ENCODE measurements around the gene NFATC2. TPM values are rescaled to one million over a fixed set of nuclear protein-coding genes. Genes with fewer than 3 reads are reported as not detected.

The NFATC2 gene
- total and polyA plus RNA-seq, 2 of the 8 experiments (the other 6 are each of a cell fraction or from before 2014, with no cell fraction given): 0.27 to 0.91 TPM

DNA sequence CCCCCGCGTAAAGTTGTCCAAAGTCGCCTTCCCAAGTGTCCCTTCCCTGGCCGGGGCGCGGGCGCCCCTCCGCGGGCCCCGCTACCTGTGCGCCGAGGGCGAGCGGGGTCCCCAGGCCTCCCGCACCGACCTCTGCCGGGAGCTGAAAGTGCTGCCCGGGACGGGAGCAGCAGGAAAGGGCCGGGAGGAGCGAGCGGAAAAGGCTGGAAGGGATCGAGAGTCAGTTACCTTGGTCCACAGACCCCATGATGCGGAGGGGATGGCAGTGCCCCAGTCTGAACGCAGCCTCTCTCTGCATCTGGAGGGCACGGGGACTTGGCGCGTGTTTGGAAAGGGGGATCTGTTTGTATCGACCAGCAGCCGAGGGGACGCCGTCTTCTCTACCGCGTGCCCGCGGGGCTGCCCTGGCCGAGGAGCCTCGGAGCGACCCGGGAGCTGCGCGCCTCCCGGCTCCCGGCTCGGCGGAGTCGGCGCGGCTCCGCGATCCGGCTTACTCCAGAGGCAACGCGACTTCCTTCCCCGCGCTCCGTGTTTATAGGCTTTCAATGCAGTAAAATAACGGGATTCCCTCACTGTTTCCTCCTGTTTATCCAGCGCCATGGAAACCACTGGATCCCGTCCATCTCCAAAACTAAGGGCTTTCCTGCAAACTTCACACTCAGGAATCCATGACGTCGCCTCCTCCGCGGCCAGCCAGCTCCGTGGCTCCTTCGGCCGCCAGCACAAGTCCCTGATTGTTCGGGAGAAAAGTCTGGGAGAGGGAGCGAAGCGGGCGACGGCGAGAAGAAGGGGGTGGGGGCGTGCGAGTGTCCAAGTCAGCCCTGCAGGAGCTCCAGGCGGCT is 20.0 kb upstream of the NFATC2 start:
- H3K27ac ChIP-seq (ENCODE audit: low read depth, low read length): no peak overlapping the region
- no peak overlapping the region for H3K56ac ChIP-seq (replicated peaks; ENCODE audit: insufficient read length, low read depth, low read length)
- no peaks in the 10 kb centered on the region for H3K36me3 ChIP-seq (ENCODE audit: control insufficient read depth in 2 of 4, insufficient read depth in 4 of 4, low read length in 3 of 4)
- peak in 1 of 2 experiments; percentile 85 for DNase-seq (ENCODE audit: low read depth in 1 of 2, low spot score in 2 of 2)
- H2BK12ac ChIP-seq (ENCODE audit: low read depth, low read length): 0 out of 2 replicates have a peak overlapping the region, but pooled peaks have one; percentile 55
- ChIA-PET POLR2A (ENCODE audit: partially characterized antibody) (interaction anchor here (0.9 kb wide), 1 partner anchor 8 kb away, joined by 3 read pairs; no protein-coding TSS in a partner anchor), CTCF (ENCODE audit: partially characterized antibody) (interaction anchor here (0.7 to 2.0 kb wide), 11 partner anchors 10 to 237 kb away, joined by 3 to 11 read pairs (median 4); no protein-coding TSS in a partner anchor)
- H3K14ac ChIP-seq (ENCODE audit: insufficient read length): no peak overlapping the region
- no peak overlapping the region for H4K8ac ChIP-seq (ENCODE audit: extremely low read depth, insufficient read depth, low read length)
- H4K20me1 ChIP-seq (replicated peaks in 1 of 2; ENCODE audit: control insufficient read depth in 1 of 2, insufficient read depth in 2 of 2, low read length in 2 of 2): no peaks in the 10 kb centered on the region
- no peak overlapping the region for H2BK5ac ChIP-seq (ENCODE audit: low read depth, low read length)
- H2BK20ac ChIP-seq (ENCODE audit: low read length): no peak overlapping the region
- H3K23me2 ChIP-seq (ENCODE audit: low read depth, low read length): peaks cover 11% of the 10 kb centered on the region
- no peaks in the 10 kb centered on the region for H3K79me2 ChIP-seq (ENCODE audit: control insufficient read depth in 1 of 2, insufficient read depth in 2 of 2, low read length in 2 of 2)
- H3K9ac ChIP-seq (replicated peaks in 1 of 4; ENCODE audit: extremely low read depth in 1 of 4, low read depth in 3 of 4, low read length in 3 of 4): peak overlapping the region in 2 of 4 experiments; percentile 31 to 46; a peak in 3 of 7 replicates
- no peak overlapping the region for H4K91ac ChIP-seq (replicated peaks; ENCODE audit: insufficient read length, low read length)
- H3K18ac ChIP-seq (ENCODE audit: extremely low read depth, low read length): no peak overlapping the region
- no peak overlapping the region for H4K5ac ChIP-seq (ENCODE audit: insufficient read length, low read depth, low read length)
- H3K4me1 ChIP-seq (replicated peaks in 1 of 4; ENCODE audit: control insufficient read depth in 3 of 4, insufficient read depth in 4 of 4, low read length in 3 of 4): peaks cover 0 to 12% (median 4%) of the 10 kb centered on the region in 4 experiments; a peak in 5 of 7 replicates
- H3K9me3 ChIP-seq (ENCODE audit: insufficient read depth in 2 of 2, low read depth in 1 of 2, low read length in 1 of 2): no peaks in the 10 kb centered on the region
- H2BK120ac ChIP-seq (replicated peaks; ENCODE audit: low read depth, low read length): no peak overlapping the region
- WGBS, 2 experiments (ENCODE audit: extremely low coverage in 1 of 2, insufficient coverage in 1 of 2, insufficient read length in 1 of 2, insufficient replicate concordance in 2 of 2, low coverage in 1 of 2, low lambda C conversion rate in 2 of 2, missing lambda C conversion rate in 1 of 2): 1% methylated on average over 72 of the region's 76 CpGs; no CpG with 5 or more reads in 1 of the 2 experiments
- no peak overlapping the region for H3K23ac ChIP-seq (ENCODE audit: insufficient read length)
- H3K27me3 ChIP-seq (replicated peaks in 1 of 4; ENCODE audit: control insufficient read depth in 3 of 4, extremely low read depth in 1 of 4, insufficient read depth in 3 of 4, low read length in 3 of 4): peaks cover 20 to 57% (median 49%) of the 10 kb centered on the region in 4 experiments
- FAIRE-seq: no peak
- H2BK15ac ChIP-seq (ENCODE audit: low read length): no peak overlapping the region
- peak overlapping the region; percentile 68 to 99 for H3K4me2 ChIP-seq (ENCODE audit: insufficient read depth in 1 of 2, low read depth in 2 of 2, low read length in 2 of 2)
- no peak overlapping the region for H2AK5ac ChIP-seq (ENCODE audit: low read depth, low read length)
- no peaks in the 10 kb centered on the region for H3K79me1 ChIP-seq (ENCODE audit: low read depth, low read length)
- peak overlapping the region; percentile 92 for H2AFZ ChIP-seq (ENCODE audit: low read length)
- peak overlapping the region; percentile 29 to 64 (median 62) for H3K4me3 ChIP-seq (ENCODE audit: extremely low read depth in 1 of 4, insufficient read depth in 2 of 4, low read depth in 3 of 4, low read length in 4 of 4)
- H3K4ac ChIP-seq (replicated peaks; ENCODE audit: insufficient read length, low read depth, low read length): no peak overlapping the region
- TF ChIP-seq TAF1 (IDR thresholded peaks at IDR 0.05; ENCODE audit: low read depth, low read length): no peak
- no peak for TF ChIP-seq CREB1 (IDR thresholded peaks at IDR 0.05)
- TF ChIP-seq, protein P1, sequence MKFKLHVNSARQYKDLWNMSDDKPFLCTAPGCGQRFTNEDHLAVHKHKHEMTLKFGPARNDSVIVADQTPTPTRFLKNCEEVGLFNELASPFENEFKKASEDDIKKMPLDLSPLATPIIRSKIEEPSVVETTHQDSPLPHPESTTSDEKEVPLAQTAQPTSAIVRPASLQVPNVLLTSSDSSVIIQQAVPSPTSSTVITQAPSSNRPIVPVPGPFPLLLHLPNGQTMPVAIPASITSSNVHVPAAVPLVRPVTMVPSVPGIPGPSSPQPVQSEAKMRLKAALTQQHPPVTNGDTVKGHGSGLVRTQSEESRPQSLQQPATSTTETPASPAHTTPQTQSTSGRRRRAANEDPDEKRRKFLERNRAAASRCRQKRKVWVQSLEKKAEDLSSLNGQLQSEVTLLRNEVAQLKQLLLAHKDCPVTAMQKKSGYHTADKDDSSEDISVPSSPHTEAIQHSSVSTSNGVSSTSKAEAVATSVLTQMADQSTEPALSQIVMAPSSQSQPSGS (IDR thresholded peaks at IDR 0.05; ENCODE audit: low read length): no peak
- TF ChIP-seq CTBP2 (IDR thresholded peaks at IDR 0.05; ENCODE audit: borderline replicate concordance, insufficient read depth, insufficient read length, low read length): no peak
- no peak for TF ChIP-seq BACH1 (IDR thresholded peaks at IDR 0.05; ENCODE audit: low read length)
- TF ChIP-seq BCL11A (IDR thresholded peaks at IDR 0.05; ENCODE audit: low read depth in 2 of 2, low read length in 2 of 2): no peak
- TF ChIP-seq EP300 (IDR thresholded peaks at IDR 0.05; ENCODE audit: borderline replicate concordance in 1 of 2, low read depth in 2 of 2, low read length in 2 of 2): no peak
- TF ChIP-seq, protein P2, sequence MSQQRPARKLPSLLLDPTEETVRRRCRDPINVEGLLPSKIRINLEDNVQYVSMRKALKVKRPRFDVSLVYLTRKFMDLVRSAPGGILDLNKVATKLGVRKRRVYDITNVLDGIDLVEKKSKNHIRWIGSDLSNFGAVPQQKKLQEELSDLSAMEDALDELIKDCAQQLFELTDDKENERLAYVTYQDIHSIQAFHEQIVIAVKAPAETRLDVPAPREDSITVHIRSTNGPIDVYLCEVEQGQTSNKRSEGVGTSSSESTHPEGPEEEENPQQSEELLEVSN (IDR thresholded peaks at IDR 0.05): peak; percentile 81
